ENCODE data around the gene DAP3.

- TF ChIP-seq CTCF (conservative IDR thresholded peaks at IDR 0.05 in 1 of 2, IDR thresholded peaks at IDR 0.05 in 1 of 2; ENCODE audit: extremely low read depth in 1 of 2, insufficient read depth in 1 of 2, low read depth in 1 of 2, low read length in 2 of 2) = peak; percentile 66 to 72
- no peak for TF ChIP-seq EZH2 (IDR thresholded peaks at IDR 0.05; ENCODE audit: borderline replicate concordance, low read length)
These were observed 40.4 kb downstream of the DAP3 start for GRCh38 chr1:155729031-155729898.

Data from mammary epithelial cell (primary cell).